Measurements from ENCODE around the gene SLC12A2. TPM values are rescaled to one million over a fixed set of nuclear protein-coding genes. Genes with fewer than 3 reads are reported as not detected.
A peak's percentile ranks its signal among the peaks of the same experiment; 100 is the strongest.

The SLC12A2 gene
- total RNA-seq, 1 donor from 2014 or later: 11.5 TPM

GRCh38 chr5:128216860-128217531 lies 133.4 kb downstream of the SLC12A2 start:
- H3K36me3 ChIP-seq: no peaks in the 10 kb centered on the region
- H3K27me3 ChIP-seq (ENCODE audit: low read depth): no peaks in the 10 kb centered on the region
- DNase-seq: peak; percentile 28
- intact Hi-C loops (cut with micrococcal nuclease): loop anchor here (10.0 kb wide), 2 partner anchors 458 to 628 kb away; no protein-coding TSS in a partner anchor
- TF ChIP-seq CTCF (IDR thresholded peaks at IDR 0.05; ENCODE audit: borderline replicate concordance): no peak
- H3K4me3 ChIP-seq: no peak overlapping the region
- no peaks in the 10 kb centered on the region for H3K9me3 ChIP-seq (replicated peaks)
- peaks cover 13% of the 10 kb centered on the region for H3K4me1 ChIP-seq
- peak overlapping the region; percentile 52 for H3K27ac ChIP-seq (replicated peaks)

- no peak for DNase-seq
- H3K9me3 ChIP-seq (replicated peaks): no peaks in the 10 kb centered on the region
- peaks cover 13% of the 10 kb centered on the region for H3K4me1 ChIP-seq
- intact Hi-C loops (cut with micrococcal nuclease): no loop called here
- no peak for TF ChIP-seq CTCF (IDR thresholded peaks at IDR 0.05; ENCODE audit: borderline replicate concordance)
- no peaks in the 10 kb centered on the region for H3K27me3 ChIP-seq (ENCODE audit: low read depth)
- H3K4me3 ChIP-seq: no peak overlapping the region
- no peaks in the 10 kb centered on the region for H3K36me3 ChIP-seq
- no peak overlapping the region for H3K27ac ChIP-seq (replicated peaks)
These were observed 137.3 kb downstream of the SLC12A2 start for GRCh38 chr5:128220841-128221240.

- intact Hi-C loops (cut with micrococcal nuclease): no loop called here
- H3K4me3 ChIP-seq: no peak overlapping the region
These were observed 140.8 kb downstream of the SLC12A2 start for GRCh38 chr5:128224336-128224735.

GRCh38 chr5:128225245-128226030 lies 141.9 kb downstream of the SLC12A2 start:
- Histone ChIP-seq H3K36me3 (no peaks in the 10 kb centered on the region), H3K9me3 (replicated peaks) (peaks cover 3% of the 10 kb centered on the region), H3K4me1 (peaks cover 8% of the 10 kb centered on the region), H3K27ac (replicated peaks) (no peak overlapping the region), H3K27me3 (ENCODE audit: low read depth) (no peaks in the 10 kb centered on the region), H3K4me3 (no peak overlapping the region)
- DNase-seq: no peak
- intact Hi-C loops (cut with micrococcal nuclease): no loop called here
- TF ChIP-seq CTCF (IDR thresholded peaks at IDR 0.05; ENCODE audit: borderline replicate concordance): no peak

More at GRCh38 chr5:128224336-128224735, 140.8 kb downstream of the SLC12A2 start:
- no peaks in the 10 kb centered on the region for H3K36me3 ChIP-seq
- no peak for TF ChIP-seq CTCF (IDR thresholded peaks at IDR 0.05; ENCODE audit: borderline replicate concordance)
- peaks cover 8% of the 10 kb centered on the region for H3K4me1 ChIP-seq
- no peaks in the 10 kb centered on the region for H3K27me3 ChIP-seq (ENCODE audit: low read depth)
- DNase-seq: no peak
- H3K9me3 ChIP-seq (replicated peaks): no peaks in the 10 kb centered on the region
- no peak overlapping the region for H3K27ac ChIP-seq (replicated peaks)

- Histone ChIP-seq H3K27ac (replicated peaks) (no peak overlapping the region), H3K4me3 (no peak overlapping the region), H3K27me3 (ENCODE audit: low read depth) (no peaks in the 10 kb centered on the region), H3K36me3 (no peaks in the 10 kb centered on the region), H3K4me1 (peaks cover 8% of the 10 kb centered on the region), H3K9me3 (replicated peaks) (peaks cover 14% of the 10 kb centered on the region)
- no peak for TF ChIP-seq CTCF (IDR thresholded peaks at IDR 0.05; ENCODE audit: borderline replicate concordance)
- no peak for DNase-seq
- intact Hi-C loops (cut with micrococcal nuclease): no loop called here
These were observed 144.4 kb downstream of the SLC12A2 start for GRCh38 chr5:128228008-128228407.

All from left ventricle myocardium inferior (tissue), 1 donor.